DMS114 treated with DMSO at 0.1 percent for 48 hours (cell line): Measurements from ENCODE around the gene TMEM255B.
"Not testable (repeated sequence)": the region's sequence is repeated elsewhere in the genome, so short reads cannot be mapped to it uniquely, and the experiment has no call there.

Experiments used
- DNase-seq: peaks from one replicate; lab custom pipeline; 2025; ENCODE audit not compliant: unreplicated experiment; lab: John Stamatoyannopoulos, UW

TMEM255B gene

GRCh38 chr13:113832631-113833030, 73.6 kb downstream of the TMEM255B start:
- no peak for DNase-seq

GRCh38 chr13:113833111-113833830, 74.2 kb downstream of the TMEM255B start:
- no peak for DNase-seq

- DNase-seq = not testable (repeated sequence)
Measured at GRCh38 chr13:113834006-113834405, 75.0 kb downstream of the TMEM255B start.

- DNase-seq = no peak
Measured at GRCh38 chr13:113834496-113835200, 75.6 kb downstream of the TMEM255B start.

GRCh38 chr13:113835461-113836270, 76.6 kb downstream of the TMEM255B start:
- DNase-seq = no peak

- no peak for DNase-seq
Measured at GRCh38 chr13:113836768-113837559, 77.9 kb downstream of the TMEM255B start.

GRCh38 chr13:113837560-113838355, 78.7 kb downstream of the TMEM255B start:
- no peak for DNase-seq

- no peak for DNase-seq
Measured at GRCh38 chr13:113838711-113839201, 79.7 kb downstream of the TMEM255B start.

GRCh38 chr13:113839536-113840204, 80.6 kb downstream of the TMEM255B start:
- no peak for DNase-seq

GRCh38 chr13:113840541-113841352, 81.7 kb downstream of the TMEM255B start:
- DNase-seq = no peak

- no peak for DNase-seq
Measured at GRCh38 chr13:113841353-113841650, 82.3 kb downstream of the TMEM255B start.

GRCh38 chr13:113842336-113843062, 83.5 kb downstream of the TMEM255B start:
- no peak for DNase-seq

GRCh38 chr13:113843063-113843654, 84.1 kb downstream of the TMEM255B start:
- DNase-seq = no peak

GRCh38 chr13:113843864-113844556, 85.0 kb downstream of the TMEM255B start:
- DNase-seq = no peak

GRCh38 chr13:113845055-113845454, 86.0 kb downstream of the TMEM255B start:
- DNase-seq = no peak

GRCh38 chr13:113845723-113846635, 87.0 kb downstream of the TMEM255B start:
- DNase-seq = no peak
